ENCODE measurements around the gene PRKCZ.

- TF ChIP-seq CTCF (IDR thresholded peaks at IDR 0.05) (no peak), EZH2 (IDR thresholded peaks at IDR 0.05) (no peak)
These were observed 126.4 kb downstream of the PRKCZ start for GRCh38 chr1:2176615-2177014.

All from neural progenitor cell (in vitro differentiated cells).